ENCODE data around the gene CAMK2G.

DNA sequence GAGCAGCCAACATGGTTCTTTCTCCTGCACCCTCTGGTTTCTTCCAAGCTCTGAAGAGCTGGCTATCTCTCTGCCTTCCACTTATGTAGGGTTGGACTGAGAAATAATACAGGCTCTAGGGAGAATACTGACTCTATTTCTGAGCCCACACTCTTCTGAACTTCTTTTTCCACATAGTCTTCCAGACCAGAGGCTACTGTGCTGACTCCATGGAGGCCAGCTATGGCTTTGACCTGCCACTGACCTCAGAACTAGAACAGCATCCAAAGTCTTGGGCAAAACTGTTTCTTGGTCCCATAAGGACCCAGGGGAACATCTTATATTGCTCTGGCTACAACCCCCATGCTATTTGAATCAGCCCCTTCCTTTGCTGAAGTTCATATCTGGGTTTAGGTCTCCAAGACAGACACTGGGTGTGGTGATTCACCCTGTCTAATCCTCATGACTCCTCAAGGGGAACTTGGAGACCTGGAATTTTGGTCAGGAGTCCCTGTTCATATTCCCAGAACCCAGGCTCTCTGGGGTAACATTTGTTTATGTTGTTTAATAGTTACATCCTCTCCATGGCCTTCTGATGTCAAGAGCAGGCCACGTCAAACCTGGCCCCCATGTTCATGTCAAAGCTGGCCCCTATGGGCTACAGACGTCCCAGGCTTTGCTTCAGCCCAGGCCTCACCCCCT is 24.5 kb upstream of the CAMK2G start:
- TF ChIP-seq, protein P1, sequence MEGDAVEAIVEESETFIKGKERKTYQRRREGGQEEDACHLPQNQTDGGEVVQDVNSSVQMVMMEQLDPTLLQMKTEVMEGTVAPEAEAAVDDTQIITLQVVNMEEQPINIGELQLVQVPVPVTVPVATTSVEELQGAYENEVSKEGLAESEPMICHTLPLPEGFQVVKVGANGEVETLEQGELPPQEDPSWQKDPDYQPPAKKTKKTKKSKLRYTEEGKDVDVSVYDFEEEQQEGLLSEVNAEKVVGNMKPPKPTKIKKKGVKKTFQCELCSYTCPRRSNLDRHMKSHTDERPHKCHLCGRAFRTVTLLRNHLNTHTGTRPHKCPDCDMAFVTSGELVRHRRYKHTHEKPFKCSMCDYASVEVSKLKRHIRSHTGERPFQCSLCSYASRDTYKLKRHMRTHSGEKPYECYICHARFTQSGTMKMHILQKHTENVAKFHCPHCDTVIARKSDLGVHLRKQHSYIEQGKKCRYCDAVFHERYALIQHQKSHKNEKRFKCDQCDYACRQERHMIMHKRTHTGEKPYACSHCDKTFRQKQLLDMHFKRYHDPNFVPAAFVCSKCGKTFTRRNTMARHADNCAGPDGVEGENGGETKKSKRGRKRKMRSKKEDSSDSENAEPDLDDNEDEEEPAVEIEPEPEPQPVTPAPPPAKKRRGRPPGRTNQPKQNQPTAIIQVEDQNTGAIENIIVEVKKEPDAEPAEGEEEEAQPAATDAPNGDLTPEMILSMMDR (IDR thresholded peaks at IDR 0.05), result no peak
- TF ChIP-seq EZH2 (IDR thresholded peaks at IDR 0.05), result no peak
- TF ChIP-seq EZH2phosphoT487 (IDR thresholded peaks at IDR 0.05), result no peak

Measured in neural progenitor cell (in vitro differentiated cells).